Dermis microvascular lymphatic vessel endothelial cell (primary cell): ENCODE measurements around the gene LTBR. TPM values are rescaled to one million over a fixed set of nuclear protein-coding genes. Genes with fewer than 3 reads are reported as not detected.
A peak's percentile ranks its signal among the peaks of the same experiment; 100 is the strongest.

Source experiments
- DNase-seq, 2 donors: peaks; one replicate each; pipeline versions ENCODE4 v3.0.0 to v3.0.0-alpha.2; 2010; ENCODE audit warnings: low read depth in 2 of 2
- total RNA-seq: library from RNA; depleted of rRNA; stranded (reverse); fragments of >200 nt; gene quantifications from 2 replicates; pipeline ENCODE4 v1.2.1, GENCODE V29; 2014

The LTBR gene
- total RNA-seq, 1 donor from 2014 or later, result 30.7 TPM

DNA sequence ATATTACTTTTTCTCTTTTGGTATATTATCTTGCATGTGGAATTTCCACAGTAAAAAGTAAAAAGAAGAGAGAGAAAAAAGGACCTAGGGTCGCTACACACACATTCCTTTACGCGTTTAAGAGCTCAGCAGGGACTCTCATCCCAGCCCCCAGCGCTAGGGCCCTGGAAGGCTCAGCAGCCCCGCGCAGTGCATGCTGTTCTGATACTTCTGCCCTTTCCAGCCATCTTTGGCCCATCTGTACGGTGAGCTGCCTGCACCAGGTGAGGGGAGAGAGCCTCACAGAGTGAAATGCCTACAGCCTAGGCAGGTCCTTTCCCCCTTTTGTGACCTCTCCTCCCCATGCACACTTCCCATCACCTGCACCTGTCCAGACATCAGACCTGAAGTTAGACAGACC is 1.6 kb upstream of the LTBR start:
- no peak for DNase-seq

DNA sequence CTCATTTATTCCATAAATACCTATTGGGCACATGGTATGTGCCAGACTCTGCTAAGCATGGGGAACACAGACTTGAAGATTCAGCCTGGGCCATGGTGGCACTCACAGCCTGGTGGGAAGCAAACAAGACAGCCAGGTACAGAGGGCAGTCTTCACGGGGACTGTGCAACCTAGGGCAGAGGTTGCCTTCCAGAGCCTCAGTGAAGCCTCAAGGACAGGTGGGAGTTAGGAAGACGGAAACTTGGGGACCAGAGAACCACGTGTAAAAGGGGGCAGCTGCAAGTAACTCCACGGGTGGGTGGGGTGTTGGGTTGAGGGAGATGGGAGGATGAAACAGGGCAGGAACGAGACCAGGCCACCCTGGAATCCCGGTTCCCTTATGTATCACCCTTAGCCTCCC is 980 bp upstream of the LTBR start:
- DNase-seq, result no peak

DNA sequence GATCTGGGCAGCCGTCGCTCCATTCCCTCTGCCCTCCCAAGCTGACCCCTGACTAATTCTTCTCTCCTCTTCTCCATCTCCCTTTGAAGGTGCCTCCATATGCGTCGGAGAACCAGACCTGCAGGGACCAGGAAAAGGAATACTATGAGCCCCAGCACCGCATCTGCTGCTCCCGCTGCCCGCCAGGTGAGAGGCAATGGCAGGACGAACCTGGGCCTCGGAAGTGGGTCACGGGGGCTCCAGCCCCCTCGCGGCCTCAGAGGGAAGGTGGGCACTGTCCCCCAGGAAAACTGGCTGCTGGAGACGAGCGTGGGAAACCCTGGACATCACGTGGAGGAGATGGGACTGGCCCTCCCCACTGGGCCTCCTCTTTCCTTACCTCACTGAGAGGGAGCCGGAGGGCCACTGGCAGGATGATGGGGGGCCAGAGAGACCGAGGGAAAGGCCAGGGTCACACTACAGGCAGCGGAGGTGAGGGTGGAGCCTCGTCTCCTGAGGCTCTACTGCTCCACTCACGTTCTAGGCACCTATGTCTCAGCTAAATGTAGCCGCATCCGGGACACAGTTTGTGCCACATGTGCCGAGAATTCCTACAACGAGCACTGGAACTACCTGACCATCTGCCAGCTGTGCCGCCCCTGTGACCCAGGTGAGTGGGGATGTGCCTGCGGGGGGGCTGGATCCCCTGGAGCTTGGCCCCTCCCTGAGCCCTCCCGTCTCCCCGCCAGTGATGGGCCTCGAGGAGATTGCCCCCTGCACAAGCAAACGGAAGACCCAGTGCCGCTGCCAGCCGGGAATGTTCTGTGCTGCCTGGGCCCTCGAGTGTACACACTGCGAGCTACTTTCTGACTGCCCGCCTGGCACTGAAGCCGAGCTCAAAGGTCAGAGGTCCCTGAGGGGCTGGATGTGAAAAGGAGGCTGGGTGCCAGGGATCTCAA is 806 bp downstream of the LTBR start:
- DNase-seq, result peak in 1 of 2 donors; percentile 31

DNA sequence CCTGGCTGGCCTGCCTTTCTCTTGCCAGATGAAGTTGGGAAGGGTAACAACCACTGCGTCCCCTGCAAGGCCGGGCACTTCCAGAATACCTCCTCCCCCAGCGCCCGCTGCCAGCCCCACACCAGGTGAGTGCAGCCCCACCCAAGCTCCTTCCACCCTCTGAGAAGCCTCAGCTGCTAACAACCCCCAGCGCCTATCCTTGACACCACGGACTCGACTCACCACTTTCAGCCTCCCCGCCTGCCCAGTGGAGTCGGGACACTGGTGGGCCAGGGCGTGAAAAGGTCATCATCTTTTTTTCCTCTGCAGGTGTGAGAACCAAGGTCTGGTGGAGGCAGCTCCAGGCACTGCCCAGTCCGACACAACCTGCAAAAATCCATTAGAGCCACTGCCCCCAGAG is 2.1 kb downstream of the LTBR start:
- no peak for DNase-seq

DNA sequence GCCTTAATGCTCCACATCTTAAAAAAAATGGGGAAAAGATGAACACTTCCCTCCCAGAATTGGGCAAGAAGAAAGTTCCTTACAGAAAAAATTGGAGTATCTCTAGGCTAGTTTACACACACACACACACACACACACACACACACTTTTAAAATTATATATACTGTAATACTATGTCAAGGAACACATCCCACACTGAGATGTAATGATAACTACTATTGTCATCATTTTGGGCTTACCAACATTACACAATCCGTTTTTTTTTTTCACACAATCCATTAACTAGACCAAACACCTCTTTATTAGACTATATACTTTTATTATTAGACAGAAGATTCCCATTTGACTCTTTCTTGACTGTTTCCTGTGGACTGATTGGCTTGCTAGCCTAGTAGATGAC is 2.5 kb downstream of the LTBR start:
- no peak for DNase-seq

DNA sequence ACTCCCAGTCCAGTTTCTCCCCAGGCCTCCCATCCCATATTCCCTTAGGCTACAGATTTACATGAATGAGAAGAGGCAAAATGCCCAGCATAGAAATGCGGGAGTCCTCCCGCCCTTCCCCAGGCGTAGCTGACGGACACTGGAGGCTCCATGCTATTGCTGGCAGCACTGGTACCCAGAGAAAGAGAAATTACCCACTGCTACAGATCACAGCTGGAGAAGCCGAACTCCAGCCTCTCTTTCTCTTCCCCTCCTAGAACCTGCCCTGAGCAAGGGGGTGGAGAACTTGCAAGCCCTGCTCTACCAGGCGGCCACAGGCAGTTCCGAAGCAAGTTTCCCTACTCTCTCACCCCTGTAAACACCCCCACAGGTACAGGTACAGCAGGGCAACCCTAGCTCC is 3.6 kb downstream of the LTBR start:
- DNase-seq, result no peak

DNA sequence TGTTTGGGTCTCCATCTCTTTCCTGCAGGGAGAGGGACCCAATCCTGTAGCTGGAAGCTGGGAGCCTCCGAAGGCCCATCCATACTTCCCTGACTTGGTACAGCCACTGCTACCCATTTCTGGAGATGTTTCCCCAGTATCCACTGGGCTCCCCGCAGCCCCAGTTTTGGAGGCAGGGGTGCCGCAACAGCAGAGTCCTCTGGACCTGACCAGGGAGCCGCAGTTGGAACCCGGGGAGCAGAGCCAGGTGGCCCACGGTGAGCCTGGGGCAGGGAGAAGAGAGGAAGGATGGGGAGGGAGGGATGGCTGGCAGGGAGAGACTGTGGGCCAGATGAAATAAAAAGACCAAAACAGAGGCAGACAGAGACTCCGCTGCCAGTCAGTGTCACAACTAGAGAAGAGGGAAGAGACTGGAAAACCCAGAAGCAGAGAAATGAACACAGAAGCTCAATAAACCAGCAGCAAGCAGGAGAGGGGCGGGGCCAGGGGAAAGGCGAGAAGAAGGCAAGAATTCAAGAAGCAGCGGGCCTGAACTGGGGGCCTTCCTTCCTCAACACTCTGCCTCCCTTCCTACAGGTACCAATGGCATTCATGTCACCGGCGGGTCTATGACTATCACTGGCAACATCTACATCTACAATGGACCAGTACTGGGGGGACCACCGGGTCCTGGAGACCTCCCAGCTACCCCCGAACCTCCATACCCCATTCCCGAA is 6.3 kb downstream of the LTBR start:
- DNase-seq, result no peak

DNA sequence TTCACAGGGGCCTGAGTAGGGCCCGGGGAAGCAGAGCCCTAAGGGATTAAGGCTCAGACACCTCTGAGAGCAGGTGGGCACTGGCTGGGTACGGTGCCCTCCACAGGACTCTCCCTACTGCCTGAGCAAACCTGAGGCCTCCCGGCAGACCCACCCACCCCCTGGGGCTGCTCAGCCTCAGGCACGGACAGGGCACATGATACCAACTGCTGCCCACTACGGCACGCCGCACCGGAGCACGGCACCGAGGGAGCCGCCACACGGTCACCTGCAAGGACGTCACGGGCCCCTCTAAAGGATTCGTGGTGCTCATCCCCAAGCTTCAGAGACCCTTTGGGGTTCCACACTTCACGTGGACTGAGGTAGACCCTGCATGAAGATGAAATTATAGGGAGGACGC is 7.1 kb downstream of the LTBR start:
- DNase-seq, result no peak

DNA sequence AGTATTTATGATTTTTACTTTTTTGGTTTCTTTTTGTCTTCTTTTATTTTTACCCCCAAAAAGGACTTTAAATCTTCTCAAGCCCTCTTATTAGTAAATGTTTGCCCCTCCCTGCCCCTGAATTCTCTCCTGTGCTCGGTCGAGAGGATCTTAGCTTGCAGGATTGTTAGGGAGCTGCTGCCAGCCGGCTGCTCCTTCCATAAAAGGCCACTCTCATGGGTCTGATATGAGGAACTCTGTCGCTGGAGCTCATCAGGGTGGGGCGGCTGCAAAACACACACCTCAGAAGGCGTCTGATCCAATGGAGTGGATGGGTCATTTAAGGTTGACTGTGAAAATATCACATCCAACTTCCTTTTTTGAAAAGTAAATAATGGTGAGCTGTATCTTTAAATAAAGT is 8.5 kb downstream of the LTBR start:
- DNase-seq, result no peak

DNA sequence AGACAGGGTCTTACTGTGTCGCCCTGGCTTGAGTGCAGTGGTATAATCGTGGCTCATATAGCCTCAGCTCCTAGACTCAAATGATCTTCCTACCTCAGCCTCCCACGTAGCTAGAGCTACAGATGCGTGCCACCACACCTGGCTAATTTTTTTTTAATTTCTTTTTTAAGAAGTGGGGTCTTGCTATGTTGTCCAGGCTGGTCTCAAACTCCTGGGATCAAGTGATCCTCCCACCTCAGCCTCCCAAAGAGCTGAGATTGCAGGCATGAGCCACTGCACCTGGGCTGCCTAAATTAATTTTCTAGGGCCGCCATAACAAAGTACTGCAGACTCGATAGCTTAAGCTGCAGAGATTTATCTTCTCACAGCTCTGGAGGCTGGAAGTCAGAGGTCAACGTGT is 9.1 kb downstream of the LTBR start:
- DNase-seq, result no peak

DNA sequence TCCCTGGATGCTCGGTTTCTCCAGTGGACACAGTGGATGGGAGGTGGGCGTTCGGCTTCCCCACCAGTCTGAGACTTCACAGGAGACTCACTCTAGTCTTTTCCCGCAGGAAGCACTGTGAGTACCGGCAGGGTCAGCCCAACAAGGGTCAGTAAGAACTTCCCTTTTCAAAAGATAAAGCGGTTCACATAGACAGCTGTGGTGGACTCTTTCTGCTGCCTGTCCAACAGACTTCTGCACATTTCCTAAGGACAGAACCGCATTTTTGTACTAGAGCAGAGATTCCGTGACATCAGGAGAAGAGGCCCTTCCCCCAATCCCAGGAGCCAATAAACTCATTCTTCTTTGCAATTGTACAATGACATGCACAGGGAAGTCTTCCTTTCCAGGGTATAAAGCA is 10.4 kb downstream of the LTBR start:
- no peak for DNase-seq

DNA sequence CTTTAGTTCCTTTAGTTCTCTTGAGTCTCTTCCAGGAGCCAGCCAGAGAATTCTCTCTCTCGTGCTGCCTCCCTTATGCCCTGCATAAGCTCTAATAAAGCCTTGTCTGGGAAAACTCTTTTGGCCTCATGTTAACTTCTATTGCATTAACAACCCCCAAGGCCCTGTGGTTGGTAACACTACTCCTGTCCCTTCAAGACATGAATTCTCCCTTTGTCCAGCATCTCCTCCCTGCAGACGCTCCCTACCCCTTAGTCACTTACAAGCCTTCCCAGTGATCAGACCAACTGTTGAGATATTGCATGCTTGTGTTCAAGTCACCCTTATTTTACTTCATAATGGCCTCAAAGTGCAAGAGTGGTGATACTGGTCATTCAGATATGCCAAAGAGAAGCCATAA is 12.1 kb downstream of the LTBR start:
- no peak for DNase-seq

DNA sequence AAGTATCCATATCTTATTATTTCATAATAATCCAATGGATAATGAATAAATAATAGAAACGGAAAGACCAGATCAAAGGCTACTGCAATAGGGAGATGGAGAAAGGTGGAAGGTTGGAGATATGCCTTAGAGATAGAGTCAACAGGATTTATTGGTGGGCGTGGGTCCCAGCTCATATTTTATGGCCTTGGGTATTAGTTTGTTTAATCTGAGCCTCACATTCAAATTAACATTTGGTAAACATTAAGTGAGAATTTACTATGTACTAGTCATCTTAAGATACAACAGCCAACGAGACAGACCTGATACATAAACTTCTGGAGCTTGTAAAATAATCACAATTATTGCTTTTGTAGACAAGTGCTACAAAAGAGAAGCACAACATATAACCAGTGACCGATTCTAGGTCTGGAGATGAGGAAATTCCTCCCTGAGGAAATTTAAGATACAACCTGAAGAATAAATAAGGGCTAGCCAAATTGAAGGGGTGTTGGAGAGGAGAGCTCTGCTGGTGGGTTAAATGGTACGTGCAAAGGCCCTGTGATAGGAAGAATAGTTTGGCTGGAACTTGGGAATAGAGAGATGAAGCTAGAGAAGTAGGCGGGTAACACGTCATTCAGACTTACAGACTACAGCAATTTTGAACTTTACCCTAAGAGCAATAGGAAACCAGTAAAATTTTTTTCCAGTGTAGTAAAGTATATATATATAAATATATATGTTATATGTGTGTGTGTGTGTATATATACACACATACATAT is 16.1 kb downstream of the LTBR start:
- DNase-seq, result no peak

DNA sequence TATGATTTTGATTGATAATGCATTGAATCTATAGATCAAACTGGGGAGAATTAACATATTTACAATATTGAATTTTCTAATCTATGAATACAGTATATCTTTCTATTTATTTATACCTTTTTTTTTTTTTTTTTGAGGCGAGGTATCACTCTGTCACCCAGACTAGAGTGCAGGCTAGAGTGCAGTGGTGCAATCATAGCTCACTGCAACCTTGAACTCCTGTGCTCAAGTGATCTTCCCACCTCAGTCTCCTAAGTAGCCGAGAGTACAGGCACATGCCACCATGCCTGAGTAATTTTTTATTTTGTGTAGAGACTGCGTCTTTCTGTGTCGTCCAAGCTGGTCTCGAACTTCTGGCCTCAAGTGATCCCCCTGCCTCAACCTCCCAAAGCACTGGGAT is 20.4 kb downstream of the LTBR start:
- no peak for DNase-seq

DNA sequence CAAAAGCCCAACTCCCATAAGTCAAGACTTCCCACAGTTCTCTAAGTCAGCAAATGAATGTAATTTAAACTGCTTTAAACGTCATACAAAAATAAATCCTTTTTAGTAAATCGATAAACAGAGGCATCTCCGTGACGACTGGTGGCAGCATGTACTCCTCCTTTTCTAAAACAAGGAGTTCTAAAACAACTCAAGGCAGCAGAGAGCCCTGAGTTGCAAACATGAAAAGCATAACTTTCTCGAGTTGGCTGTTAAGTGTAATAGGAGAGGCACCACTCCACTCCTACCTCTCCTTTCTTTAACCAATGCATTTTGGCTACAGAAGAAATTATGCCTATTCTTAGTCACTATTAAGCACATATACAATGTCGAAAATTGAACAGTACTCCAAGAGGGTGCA is 22.0 kb downstream of the LTBR start:
- no peak for DNase-seq

DNA sequence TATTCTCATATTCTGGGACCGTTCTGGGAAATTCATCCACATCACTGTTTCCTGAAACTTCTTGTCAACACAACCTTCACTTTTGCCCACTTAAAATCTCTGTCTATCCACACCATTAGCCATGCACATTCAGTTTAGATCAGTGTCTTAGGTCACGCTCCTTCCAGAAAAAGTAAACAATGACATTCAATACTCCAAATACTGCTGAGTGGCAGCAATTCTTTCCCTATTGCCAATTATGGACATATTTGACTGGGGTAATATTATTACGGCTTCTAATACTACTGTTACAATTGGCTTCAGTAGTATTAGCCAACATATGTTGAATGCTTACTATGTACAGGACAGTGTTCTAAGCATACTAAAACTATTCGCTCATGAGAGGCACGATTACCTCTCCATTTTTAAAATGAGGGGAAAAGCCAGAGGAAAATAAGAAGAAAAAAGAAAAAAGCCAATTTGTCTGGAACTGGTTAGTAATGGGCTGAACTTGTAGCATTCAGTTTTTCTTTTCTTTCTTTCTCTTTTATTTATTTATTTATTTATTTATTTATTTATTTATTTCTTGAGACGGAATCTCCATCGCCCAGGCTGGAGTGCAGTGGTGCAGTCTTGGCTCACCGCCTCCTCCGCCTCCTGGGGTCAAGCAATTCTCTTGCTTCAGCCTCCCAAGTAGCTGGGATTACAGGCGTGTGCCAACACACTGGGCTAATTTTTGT is 23.4 kb downstream of the LTBR start:
- DNase-seq, result no peak

DNA sequence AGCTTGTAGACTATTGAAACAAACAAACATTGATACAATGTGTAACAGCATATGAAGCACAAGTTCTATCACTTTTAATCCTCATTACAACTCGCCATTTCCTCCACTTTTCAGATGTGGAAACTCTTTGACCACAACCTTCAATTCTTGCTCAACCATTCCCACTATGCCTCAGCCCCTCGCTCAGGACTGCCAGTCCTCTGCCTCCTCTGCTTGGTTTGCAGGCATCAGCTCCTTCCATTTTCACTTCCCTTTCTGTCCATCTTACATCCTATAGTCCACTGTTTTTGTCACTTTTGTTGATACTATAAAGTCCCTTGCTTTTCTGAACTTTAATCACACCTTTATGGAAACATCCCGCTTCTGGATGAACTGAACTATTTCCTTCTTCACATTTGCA is 32.6 kb downstream of the LTBR start:
- DNase-seq, result no peak

DNA sequence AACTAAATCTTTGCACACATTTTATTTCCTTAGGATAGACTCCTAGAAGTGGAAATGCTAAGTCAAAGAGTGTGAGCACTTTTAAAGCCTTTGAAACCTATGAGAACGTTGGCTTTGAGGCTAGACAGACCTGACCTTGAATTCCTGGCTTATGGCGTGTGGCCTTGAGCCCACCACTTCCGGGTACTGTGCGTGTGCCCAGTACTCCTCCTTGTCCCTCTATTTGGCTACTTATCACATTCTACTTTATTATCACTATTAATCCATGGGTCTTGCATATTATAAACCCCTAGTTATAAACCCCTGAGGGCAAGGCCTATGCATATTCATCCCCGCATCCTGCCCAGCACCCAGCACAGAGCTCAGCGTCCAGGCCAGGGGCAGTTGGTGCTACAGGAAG is 34.8 kb downstream of the LTBR start:
- DNase-seq, result no peak

DNA sequence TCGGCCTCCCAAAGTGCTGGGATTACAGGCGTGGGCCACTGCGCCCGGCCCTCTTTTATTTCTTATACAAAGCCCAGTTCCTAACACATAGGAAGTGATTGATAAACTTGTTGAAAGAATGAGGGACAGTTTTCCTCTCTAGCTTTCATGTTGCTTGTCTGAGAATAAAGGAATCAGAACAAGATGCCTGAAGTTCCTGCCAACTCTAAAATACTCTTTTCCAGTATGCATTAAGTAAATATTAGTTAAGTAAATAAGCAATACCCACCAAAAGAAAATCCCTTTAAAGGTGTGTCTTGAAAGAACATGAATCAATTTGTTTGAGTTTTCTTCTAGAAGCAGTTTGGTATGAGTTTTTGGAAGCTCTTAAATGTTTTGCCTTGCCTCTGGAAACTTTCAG is 36.4 kb downstream of the LTBR start:
- DNase-seq, result no peak

DNA sequence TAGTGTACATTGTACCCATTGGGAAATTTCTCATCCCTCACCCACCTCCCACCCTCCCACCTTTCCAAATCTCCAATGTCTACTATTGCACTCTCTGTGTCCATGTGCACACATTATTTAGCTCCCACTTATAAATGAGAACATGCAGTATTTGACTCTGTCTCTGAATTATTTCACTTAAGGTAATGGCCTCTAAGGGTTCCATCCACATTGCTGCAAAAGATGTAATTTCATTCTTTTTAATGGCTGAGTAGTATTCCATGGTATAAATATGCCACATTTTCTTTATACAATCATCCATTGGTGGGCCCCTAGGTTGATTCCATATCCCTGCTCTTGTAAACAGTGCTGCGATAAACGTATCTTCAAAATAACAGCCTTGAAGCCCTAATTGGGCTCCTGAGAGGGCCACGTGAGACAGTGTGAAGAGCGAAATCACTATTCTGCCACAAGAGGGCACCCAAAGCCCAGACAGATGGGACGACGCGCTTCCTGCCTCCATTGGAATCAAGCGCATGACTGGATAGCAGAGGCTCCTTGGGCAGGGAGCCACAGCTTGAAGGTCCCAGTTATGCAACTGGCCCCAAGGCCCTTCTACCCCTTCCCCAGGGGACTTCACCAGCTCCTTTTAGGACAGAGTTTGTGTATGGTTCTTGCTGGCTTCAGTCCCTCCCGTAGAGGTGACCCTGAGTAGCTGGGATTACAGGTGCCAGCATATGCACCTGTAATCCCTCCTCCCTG is 39.5 kb downstream of the LTBR start:
- DNase-seq, result peak; percentile 78 to 90

DNA sequence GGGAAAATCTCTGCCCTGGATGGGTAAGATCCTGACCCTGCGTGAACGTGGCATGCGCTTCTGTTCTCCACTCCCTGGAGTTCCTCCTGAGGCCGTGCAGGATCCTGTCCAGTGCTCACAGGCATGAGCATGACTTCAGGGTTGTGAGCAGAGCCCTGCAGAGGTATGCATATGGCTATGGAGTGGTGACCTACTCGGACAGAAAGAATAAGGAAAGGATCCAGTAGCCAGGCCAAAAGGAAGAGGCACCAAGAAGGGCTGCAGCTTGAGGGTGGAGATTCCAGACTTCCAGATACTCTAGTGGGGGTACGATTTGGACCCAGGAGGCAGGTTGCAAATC is 40.0 kb downstream of the LTBR start:
- DNase-seq, result no peak
